Stomach (tissue), 4 donors: ENCODE data around the gene R3HDML.

Source experiments
- CTCF ChIP-seq, 7 experiments: fragments of 450-650 bp in 4 of 7; fragments of 200-600 bp in 3 of 7; sonication (generic) in 3 of 7; IDR thresholded peaks; one replicate each; pipeline ENCODE4 v1.5.1; 2016 to 2019; ENCODE audit warnings: antibody characterized with exemption in 7 of 7, control low read depth in 2 of 7, mild to moderate bottlenecking in 1 of 7
- POLR2AphosphoS5 ChIP-seq, 3 donors: sonication (generic); formaldehyde crosslinking; IDR thresholded peaks; one replicate each; pipeline ENCODE4 v1.6.1; 2016; ENCODE audit warnings: antibody characterized with exemption in 3 of 3

DNA sequence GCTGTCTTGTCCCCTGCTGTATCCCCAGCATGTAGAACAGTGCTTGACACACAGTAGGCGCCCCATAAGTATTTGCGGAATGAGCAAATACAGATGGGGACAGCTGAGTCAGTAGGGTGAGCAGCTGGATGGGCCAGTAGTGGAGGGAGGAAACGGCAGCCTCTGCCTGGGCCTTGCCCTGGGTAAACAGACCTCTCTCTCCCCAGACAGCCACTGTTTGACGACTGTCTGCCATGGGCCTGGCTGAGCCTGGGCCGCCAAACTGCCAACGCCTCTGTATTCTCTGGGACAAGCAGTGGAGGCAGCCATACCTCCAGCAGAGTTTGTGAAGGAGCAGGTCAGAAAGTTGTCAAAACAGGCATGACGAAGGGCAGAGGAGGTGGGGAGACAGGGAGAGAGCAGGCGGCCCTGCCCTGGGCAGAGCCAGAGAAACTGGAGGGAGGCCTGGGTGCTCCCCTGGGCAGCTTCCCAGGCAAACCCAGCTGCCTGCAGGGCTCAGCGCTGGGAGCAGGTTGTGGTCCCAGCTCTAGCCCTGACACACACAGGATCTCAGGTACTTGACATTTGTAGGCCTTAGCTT lies 33.9 kb downstream of the R3HDML start:
- TF ChIP-seq CTCF (IDR thresholded peaks at IDR 0.05) = no peak
- TF ChIP-seq POLR2AphosphoS5 (IDR thresholded peaks at IDR 0.05) = peak in 2 of 3 donors; percentile 18 to 38
